Astrocyte of the spinal cord (primary cell): ENCODE measurements around the gene RELT.

ENCODE experiments used
- DNase-seq: peaks from one replicate; pipeline ENCODE4 v3.0.0; 2011; ENCODE audit warnings: low read depth, low spot score
- H3K4me3 ChIP-seq: 2 replicates; pipeline ENCODE4 v1.5.1; 2011; ENCODE audit warnings: low read depth, mild to moderate bottlenecking, low read length, moderate library complexity
- in situ Hi-C: cut with HindIII; loops from 2 replicates; pipeline ENCODE4 v1.10.0; 2017; ENCODE audit warnings: low sequenced_read_pairs
- TF ChIP-seq, protein P1 (sequence below): IDR thresholded peaks from 2 replicates; pipeline ENCODE4 v1.5.1; 2012; ENCODE audit warnings: low read depth, mild to moderate bottlenecking, low read length, inconsistent platforms

The RELT gene

GRCh38 chr11:73394416-73395296 is 18.5 kb downstream of the RELT start:
- TF ChIP-seq, protein P1, sequence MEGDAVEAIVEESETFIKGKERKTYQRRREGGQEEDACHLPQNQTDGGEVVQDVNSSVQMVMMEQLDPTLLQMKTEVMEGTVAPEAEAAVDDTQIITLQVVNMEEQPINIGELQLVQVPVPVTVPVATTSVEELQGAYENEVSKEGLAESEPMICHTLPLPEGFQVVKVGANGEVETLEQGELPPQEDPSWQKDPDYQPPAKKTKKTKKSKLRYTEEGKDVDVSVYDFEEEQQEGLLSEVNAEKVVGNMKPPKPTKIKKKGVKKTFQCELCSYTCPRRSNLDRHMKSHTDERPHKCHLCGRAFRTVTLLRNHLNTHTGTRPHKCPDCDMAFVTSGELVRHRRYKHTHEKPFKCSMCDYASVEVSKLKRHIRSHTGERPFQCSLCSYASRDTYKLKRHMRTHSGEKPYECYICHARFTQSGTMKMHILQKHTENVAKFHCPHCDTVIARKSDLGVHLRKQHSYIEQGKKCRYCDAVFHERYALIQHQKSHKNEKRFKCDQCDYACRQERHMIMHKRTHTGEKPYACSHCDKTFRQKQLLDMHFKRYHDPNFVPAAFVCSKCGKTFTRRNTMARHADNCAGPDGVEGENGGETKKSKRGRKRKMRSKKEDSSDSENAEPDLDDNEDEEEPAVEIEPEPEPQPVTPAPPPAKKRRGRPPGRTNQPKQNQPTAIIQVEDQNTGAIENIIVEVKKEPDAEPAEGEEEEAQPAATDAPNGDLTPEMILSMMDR, result no peak
- DNase-seq, result no peak
- in situ Hi-C loops, result no loop called here
- no peak overlapping the region for H3K4me3 ChIP-seq

- no peak for DNase-seq
- TF ChIP-seq, protein P1, result no peak
- in situ Hi-C loops, result no loop called here
- H3K4me3 ChIP-seq, result no peak overlapping the region
Observed at GRCh38 chr11:73395297-73396208, 19.4 kb downstream of the RELT start.

DNA sequence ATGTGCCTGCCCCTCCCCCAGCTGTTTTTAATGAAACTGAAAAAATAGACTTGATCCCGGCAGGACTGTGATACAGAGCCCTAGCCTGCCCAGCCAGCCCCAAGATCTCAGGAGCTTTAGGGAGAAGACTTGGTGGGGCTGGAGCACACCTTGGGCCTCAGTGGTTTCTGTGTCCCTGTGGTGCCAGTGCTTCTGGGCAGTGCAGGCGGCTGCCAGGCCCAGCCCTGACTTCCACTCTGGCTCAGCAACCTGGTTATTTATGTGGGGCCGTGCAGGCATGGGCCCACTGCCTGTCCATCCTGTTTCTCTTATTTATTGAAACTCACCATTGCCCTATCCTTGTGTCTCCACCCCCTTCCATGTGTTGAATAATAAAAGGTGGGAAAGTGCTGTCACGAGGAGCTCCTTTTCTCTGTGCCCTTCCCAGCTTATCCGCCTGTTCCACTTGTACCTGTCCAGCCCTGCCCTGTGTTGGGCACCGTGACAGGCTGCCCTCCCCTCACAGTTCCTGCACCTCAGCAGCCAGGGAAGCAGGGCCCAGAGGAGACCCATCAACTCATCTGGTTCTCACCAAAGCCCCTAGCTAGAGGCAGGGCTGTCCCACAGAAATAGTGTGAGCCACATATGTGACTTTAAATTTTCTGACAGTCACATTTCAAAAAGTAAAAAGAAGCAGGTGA is 20.2 kb downstream of the RELT start:
- TF ChIP-seq, protein P1, result no peak
- in situ Hi-C loops, result no loop called here
- no peak for DNase-seq
- H3K4me3 ChIP-seq, result no peak overlapping the region

DNA sequence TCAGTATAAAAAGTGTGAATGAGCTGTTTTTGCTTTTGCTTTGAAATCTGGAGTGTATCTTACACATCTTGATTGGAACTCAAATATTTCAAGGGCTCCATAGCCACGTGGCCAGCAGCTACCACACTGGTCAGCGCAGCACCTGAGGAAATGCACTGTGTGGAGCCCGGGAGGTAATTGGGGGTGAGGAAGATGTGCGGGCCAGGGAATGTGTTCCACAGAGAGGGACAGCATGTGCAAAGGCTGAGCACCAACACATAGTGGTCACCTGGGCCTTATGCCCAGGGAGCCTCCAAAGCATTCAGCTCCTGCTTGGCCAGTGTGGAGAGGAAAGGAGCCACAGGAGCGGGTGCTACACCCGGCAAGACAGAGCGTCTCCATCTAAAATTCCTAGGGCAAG is 20.8 kb downstream of the RELT start:
- H3K4me3 ChIP-seq, result no peak overlapping the region
- TF ChIP-seq, protein P1, result no peak
- DNase-seq, result no peak
- in situ Hi-C loops, result no loop called here

- TF ChIP-seq, protein P1, result no peak
Observed at GRCh38 chr11:73397468-73398131, 21.4 kb downstream of the RELT start.

GRCh38 chr11:73398132-73398526 is 21.9 kb downstream of the RELT start:
- TF ChIP-seq, protein P1, result no peak
- in situ Hi-C loops, result no loop called here
- H3K4me3 ChIP-seq, result no peak overlapping the region
- DNase-seq, result no peak

More at GRCh38 chr11:73397468-73398131, 21.4 kb downstream of the RELT start:
- no peak overlapping the region for H3K4me3 ChIP-seq
- DNase-seq, result no peak
- in situ Hi-C loops, result no loop called here
